Measurements from ENCODE around the gene GPR156.
"Not testable (repeated sequence)": the region's sequence is repeated elsewhere in the genome, so short reads cannot be mapped to it uniquely, and the experiment has no call there.

GPR156 gene

DNA sequence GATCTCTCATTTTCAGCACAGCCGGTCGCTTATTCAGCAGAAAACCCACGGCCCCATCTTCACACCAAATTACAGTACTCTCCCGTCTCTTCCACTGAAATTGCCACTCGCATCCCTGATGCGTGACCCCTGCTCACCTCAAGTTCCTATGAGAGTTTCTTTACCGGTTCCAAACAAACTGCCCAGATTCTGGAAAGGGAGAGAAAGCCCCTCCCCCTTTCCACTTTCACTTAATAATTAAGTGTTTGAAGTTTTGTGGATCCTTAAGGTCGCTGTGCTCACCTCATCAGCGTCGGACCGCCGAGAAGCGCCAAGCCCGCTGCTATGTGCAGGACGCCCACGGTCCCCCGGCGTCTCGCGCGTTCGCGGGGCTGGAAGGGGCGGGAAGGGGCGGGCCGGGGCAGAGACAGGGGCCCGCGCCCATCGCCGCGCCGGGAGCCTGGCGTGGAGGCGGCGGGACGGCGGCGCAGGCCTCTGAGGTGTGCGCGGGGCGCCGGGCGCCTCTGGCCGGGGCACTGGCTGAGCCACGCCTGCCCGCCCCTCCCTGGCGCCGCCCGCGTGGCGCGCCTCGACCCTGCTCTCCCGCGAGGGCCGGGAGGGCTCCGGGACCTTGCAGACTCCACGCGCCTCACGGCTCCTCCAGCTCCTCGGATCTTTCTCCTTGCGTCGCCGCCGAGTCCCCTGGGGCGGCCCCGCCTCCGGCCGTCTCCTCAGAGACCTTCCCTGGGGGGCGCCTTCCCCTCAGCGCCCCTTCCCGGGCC lies at the start of gene GPR156:
TSS of gene GPR156 (minus strand) at position 476 of the 761 bp plus-strand sequence. CDS start 41,124 bp downstream, outside the sequence.
- no peak for DNase-seq

DNA sequence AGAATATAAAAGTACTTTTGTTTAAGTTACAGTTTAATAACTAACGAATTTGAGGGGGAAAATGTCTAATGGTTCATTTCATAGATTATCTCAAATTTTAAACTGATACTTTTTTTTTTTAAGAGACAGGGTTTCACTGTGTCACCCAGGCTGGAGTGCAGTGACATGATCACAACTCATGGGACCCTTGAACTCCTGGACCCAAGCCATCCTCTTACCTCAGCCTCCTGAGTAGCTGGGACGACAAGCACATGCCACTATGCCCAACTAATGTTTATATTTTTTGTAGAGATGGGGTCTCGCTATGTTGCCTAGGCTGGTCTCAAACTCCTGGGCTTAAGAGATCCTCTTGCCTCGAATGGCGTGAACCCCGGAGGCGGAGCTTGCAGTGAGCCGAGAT lies 47.6 kb upstream of the GPR156 start:
- no peak for DNase-seq

DNA sequence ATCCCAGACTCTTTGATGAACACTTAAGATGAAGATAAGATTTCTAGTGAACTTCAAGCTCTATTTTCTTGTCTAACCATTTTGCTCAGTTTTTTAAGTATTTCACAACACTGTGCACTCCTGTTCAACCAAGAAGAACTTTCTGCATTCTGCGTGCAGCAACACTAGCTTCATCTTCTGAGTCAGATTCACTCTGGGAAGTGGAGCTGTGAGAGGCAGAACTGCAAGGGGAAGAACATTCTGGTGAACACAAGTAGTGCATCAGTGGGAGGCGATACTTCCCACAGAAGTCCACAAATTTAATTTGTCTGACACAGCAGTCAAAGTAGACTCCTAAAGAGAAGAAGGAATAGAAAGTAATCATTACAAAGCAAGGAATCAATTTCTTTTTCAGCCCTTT lies 46.1 kb upstream of the GPR156 start:
- DNase-seq: no peak

DNA sequence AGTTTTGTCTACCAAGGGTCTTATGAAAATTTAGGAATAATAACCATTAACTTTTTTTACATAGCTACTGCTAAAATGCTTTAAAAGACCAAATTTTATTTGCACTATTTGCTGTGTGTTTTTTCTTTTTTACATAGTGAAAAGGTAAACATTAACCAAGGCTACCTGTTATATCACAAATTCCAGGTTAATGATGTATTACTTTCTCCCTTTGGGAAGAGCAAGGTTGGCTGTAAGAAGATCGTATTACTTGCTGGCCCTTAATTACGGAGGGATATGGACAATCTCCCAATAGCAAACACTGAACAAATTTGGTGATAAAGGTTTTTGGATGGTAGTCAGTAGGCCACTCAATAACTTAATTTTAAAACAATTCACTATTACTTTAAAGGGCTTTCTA lies 41.8 kb upstream of the GPR156 start:
- no peak for DNase-seq

DNA sequence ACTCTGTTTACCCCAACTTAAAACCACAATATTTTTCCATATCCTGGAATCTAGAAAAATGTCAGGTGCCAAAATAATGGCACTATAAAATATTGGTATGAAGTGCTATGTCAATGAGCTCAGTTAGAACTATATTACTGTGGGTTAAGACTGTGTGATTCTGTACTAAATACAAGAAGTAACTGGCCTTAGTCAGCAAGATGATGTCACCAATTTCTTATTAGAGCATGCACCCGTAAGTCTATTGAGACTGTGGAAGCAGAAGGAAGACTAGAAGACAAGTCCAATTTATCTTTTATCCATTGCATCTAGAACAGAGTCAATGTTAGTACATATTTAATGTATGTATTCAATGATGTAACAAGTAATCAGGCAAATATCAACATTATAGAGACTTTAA lies 39.2 kb upstream of the GPR156 start:
- DNase-seq: no peak

DNA sequence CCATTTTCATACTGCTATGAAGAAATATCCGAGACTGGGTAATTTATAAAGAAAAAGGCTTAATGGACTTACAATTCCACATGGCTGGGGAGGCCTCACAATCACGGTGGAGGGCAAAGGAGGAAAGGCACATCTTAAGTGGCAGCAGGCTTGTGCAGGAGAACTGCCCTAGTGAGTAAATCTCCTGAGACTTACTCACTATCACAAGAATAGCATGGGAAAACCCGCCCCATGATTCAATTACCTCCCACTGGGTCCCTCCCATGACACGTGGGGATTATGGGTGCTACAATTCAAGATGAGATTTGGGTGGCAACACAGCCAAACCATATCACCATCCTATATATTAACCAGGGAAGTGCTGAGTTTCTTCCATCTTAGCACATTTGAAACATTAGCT lies 38.7 kb upstream of the GPR156 start:
- not testable (repeated sequence) for DNase-seq

DNA sequence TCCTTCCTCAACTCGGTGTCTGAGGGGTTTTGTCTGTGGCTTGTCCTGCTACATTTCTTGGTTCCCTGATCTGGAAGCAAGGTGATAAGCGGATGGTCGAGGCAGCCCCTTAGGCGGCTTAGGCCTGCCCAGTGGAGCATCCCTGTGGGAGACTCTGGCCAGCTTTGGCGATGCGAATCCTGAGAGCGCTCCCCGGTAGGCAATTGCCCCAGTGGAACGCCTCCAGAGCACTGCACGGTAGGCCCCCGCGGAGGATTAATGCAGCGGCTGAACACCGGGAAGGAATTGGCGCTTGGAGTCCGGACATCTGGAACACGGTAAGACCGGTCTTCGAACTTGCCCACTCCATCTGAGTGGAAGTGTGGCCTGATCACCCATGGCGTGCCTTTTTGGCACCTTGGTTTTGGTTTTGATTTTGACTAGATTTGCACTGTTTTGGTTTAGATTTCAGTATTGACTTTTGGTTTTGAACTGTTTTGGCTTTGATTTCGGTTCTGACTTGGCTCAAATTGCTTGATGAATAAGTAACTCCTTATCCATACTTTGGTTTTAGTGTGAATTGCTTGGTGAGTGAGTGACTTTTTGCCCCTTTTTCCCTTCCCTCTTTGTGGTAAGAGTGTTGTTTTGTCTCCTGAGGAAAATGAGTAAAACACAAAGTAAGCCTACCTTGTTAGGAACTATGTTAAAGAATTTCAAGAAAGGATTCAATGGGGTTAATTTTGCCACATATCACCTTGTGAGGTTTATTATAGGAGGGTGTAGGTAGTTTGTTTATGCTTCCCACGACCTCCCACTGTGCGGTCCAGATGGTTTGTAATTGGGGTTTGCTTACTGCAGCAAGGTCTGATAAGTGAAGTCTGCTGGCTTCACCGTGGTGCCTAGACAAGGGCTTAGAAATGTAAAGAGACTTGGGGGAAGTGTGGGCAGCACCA lies 27.1 kb upstream of the GPR156 start:
- DNase-seq: no peak

DNA sequence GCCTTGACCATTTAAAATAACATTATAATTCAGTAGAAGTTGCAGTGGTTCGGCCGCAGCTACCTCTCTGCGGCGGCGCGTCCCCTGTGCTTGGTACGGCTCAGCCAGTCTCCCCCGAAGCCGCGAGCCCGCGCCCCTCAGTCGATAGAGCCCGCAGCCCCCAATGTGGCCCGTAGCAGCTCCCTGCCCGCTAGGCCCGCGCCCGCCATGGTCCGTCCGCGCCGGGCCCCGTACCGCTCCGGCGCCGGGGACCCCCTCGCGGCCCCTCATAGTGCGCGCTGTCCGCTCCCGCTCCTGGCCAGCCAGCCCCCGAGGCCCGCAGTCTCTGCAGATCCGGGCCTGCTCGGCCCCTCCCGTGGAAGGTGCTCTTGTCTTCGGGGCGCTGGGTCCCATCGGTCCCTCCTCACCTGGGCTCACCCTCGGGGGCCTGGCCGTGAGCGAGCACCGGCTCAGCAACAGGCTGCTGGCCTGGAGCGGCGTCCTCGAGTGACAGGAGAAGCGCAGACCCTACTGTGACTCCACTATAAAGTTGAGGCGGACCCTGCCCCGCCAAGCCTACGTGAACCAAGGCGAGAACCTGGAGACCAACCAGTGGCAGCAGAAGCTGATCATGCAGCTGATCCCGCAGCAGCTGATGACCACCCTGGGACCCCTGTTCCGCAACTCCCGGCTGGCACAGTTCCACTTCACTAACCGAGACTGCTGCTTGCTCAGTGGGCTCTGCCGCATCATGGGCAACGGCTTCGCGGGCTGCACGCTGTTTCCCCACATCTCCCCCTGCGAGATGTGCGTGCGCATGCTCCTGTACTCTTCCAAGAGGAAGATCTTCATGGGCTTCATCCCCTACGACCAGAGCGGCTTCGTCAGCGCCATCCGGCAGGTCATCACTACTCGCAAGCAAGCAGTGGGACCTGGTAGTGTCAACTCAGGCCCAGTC lies 21.8 kb upstream of the GPR156 start:
- no peak for DNase-seq

DNA sequence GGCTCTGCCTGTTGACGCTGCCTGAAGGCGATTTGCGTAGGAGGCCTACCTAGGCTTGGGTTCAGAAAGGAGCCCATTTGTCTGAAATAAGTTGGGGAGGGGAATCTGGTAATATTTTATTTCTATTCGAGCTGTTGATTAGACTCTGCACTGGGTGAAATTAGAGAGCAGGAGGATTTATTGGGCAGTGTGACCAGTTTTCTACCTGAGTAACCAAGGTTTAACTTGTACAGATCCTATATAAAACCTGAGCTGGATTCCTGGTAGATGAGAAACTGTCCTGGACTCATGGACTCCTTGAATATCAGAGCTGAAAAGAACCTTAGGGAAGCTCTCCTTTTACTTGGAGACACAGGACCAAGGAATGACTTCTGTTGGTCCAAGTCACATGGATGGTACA lies 19.6 kb upstream of the GPR156 start:
- DNase-seq: no peak

DNA sequence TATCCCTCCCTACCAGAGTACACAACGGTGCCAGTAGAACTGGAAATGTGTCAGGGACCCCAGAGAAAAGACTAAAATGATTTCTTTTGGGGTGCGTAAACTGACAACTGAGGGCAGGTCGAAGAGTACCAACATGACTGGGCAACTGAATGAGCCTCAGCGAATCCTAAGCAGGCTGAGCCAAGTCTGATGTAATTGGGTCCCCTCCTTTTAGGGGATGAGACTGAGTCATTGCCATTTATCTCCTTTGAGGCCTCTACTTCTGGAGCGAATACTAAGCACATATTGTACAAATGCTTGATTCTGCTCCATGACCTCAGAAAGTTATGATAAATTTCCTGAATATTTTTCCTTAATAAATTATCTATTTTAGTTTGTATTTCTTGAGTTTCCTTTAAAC lies 17.3 kb upstream of the GPR156 start:
- no peak for DNase-seq

DNA sequence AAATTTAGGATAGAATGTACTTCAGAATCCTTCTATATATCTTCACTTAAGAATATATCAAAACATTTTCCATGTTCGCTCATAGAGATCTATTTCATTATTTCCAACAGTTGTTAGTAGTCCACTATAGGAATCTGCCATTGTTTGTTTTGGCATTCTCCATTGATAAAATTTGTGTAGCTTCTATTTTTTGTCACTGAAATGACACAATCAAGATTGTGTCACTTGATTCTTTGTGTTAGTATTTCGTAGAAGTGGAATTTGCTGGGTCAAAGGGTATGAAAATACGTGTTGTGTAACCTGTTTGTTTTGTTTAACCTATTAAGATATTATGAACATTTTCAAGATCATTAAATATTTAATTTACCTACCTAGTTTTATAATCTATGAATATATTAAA lies 15.9 kb upstream of the GPR156 start:
- no peak for DNase-seq

DNA sequence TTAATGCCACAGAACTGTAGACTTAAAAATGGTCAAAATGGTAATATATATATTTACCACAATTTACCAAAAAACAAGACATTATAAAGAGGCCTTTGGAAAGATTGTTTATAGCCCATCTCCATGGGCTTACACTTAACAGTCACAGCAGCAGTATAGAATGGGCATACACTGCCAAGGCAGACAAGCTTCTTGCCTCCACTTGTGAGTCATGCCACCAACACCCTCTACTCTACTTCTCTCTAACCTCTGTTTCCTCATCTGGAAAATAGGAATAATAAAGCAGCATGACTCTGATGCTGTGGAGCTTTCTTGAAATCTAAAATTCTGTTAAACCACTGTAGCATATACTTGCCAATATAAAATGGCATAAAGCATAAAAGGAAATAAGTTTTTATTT lies 14.4 kb upstream of the GPR156 start:
- DNase-seq: no peak

DNA sequence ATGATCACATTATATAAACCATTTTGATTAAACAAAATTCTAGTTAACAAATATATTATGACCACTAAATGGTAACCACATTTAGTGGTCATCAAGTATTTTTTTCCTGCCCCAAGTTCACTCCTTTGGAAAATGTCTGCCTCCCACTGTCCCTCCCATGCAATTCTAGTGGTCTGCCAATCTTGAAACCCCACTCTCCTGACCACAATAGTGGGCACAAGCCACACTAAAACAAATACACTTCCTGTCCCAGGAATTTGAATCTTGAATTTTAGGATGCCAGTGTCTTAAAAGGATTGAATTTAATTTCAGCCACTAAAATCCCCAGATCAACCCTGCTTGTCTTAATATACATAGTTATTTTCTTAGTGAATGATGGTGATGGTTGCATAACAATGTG lies 14.0 kb upstream of the GPR156 start:
- no peak for DNase-seq

DNA sequence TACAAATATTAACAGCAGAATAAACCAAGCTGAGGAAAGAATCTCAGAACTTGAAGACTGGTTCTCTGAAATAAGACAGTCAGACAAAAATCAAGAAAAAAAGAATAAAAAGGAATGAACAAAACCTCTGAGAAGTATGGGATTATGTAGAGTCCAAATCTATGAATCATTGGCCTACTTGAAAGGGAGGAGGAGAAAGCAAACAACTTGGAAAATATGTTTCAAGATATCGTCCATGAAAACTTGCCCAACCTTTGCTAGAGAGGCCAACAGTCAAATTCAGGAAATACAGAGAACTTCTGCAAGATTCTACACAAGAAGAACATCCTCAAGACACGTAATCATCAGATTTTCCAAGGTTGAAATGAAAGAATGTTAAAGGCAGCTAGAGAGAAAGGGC lies 6.5 kb upstream of the GPR156 start:
- DNase-seq: not testable (repeated sequence)

DNA sequence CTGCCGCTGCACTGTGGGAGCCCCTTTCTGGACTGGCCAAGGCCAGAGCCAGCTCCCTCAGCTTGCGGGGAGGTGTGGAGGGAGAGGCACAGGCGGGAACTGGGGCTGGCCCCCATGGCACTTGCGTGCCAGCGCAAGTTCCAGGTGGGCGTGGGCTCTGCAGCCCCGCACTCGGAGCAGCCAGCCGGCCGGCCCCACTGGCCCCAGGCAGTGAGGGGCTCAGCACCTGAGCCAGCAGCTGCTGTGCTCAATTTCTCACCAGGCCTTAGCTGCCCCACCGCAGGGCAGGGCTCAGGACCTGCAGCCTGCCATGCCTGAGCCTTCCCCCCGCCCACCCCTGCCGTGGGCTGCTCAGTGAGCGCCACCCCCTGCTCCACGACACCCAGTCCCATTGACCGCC lies 4.6 kb upstream of the GPR156 start:
- DNase-seq: no peak

DNA sequence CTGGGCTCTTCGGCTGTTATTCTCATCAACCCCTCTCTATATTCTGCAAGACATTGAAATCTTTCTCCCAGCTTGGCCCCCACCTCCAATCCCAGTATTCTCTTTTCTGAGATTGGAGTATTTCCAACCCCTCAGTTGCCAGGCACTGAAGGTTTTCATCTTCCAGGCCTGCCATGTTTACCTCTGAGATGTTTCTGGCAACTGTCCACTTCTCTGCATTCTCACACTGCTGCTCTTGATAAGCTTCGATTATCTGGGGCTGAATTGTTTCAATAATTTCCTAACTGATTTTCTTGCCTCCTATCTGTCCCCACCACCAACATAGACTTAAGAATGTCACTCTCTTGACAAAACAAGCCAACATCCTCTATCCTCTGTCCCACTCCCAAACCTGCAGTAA lies 1.4 kb upstream of the GPR156 start:
- DNase-seq: no peak

DNA sequence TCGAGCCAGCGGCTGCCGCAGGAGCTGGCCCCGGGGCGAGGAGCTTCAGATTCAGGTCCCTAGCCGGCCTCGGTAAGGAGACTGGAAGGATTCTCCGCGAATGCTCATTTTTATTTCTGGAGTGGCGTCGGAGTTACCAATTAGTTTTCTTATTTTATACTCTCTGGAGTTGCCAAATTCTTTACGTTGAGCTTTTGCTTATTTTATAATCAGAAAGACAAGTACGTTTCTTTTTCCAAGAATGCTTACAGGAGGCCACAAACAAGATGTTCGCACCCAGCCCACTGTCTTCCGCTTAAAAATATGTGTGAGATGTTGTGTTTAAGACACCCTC lies 453 bp upstream of the GPR156 start:
- no peak for DNase-seq

DNA sequence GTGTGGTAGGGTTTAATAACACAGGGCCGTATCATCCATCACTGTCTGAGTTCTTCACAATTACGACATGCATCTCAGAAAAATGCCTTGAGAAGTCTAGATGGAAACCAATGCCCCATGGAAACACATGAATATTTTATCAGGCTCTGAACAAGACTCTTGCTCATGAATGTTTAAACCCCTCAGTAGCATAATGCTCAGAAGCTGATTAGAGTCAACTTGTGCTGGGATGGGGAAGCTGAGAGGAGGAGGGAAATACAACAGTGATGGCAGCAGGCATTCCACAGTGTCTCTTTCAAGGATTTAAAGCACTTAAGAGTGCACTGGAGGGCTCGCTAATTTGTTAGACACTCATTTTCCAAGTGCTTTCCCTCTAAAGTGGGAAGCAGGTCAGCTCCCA lies 3.8 kb downstream of the GPR156 start:
- no peak for DNase-seq

DNA sequence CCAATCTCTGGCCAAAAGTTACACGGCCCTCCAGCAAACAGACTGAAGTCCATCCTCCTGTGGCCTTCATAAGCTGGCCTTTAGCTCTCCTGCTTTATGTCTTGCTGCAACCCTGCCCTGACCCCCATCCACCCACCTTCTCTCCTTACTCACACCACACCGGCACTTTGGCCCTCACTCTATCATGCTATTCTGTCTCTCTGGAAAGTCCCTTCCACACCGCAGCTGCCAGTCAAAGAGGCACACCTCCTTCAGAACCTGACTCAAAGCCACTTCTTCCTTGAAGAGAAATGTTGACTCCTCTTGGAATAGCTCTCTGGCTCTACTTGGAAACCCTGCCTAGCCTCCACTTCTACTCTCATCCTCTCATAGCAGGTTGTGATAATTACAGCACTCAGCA lies 4.5 kb downstream of the GPR156 start:
- DNase-seq: no peak

DNA sequence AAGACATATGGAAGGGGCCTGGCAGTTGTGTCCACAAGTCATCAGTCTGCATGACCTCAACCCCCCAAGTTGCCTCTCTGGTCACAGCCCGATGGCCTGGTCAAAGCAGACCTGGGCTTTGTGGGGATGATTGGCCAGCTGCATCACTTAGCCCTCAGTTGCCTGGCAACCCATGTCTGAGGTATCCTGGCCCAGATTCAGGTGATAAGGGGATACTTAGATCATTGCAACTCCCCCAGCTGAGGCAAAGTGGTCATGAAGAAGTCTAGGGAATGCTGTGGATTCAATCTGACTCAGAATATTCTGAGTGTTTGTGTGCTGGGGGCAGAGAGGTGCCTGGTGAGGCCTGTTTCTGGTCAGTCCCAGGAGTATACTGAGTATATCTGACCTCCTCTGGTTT lies 5.0 kb downstream of the GPR156 start:
- no peak for DNase-seq

DNA sequence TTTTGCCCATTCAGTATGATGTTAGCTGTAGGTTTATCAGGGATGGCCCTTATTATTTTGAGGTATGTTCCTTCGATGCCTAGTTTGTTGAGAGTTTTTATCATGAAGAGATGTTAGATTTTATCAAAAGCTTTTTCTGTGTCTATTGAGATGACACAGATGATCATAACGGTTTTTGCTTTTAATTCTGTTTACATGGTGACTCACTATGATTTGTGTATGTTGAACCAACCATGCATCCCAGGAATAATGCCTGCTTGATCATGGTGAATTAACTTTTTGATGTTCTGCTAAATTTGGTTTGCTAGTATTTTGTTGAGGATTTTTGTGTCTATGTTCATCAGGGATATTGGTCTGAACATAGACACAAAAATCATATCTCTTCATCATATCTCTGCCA lies 8.3 kb downstream of the GPR156 start:
- no peak for DNase-seq

DNA sequence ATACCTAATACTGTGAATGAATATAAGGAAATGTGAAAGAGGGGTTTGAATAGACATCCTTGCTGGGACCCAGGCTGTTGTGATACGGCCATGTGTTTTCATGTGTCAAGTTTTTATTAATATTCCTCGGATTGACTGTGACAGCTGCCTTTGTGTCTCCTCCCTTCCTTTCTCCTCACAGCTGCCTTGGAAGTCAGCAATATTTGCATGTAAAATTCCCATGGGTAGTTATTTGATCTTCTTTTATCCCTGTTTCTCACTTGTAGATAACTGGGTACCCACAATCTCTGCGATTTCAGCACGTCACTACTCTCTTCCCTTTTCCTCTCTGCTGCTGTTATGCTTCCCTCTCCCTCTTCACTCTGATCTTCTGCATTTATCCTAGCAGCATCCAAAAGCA lies 9.4 kb downstream of the GPR156 start:
- no peak for DNase-seq

DNA sequence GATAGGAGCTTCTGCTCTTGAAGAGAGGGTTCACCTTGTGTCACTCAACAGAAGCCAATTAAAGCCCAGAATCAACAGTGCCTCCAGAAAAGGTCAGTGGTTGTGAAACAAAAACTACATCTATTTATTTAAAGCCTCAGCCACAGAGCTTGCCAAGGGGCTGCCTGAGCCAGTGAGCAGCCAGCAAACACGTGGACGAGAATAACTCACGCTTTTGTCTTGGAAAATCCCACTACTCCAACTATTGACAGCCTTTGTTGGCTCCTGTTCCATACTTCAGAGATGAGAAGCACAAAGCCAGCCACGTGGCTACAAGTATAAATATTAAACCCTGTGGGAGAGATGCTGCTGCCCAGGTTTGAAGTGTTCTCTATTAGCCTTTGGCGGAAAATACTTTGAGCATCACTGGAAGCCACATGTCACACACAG lies 10.3 kb downstream of the GPR156 start:
- DNase-seq: peak; percentile 61
